ENCODE results near the gene CBX1.

GRCh38 chr17:48030531-48030930 is 70.7 kb downstream of the CBX1 start:
- no peak for TF ChIP-seq GATA2 (IDR thresholded peaks at IDR 0.05; ENCODE audit: low read depth, low read length)
- TF ChIP-seq GATA3 (IDR thresholded peaks at IDR 0.05; ENCODE audit: low read depth, low read length): no peak

Measured in SH-SY5Y (cell line).